Gastroesophageal sphincter (tissue), 4 donors: ENCODE results near the gene FAM43B. TPM values are rescaled to one million over a fixed set of nuclear protein-coding genes. Genes with fewer than 3 reads are reported as not detected.

ENCODE experiments used
- ATAC-seq: fragments of 150-250 bp; one replicate; pipeline ENCODE4 v1.9.1; 2016; ENCODE audit warnings: mild to moderate bottlenecking, moderate library complexity
- H3K27ac ChIP-seq, 4 donors: fragments of 200-600 bp; sonication (generic) in 3 of 4; 1 replicate in 3 of 4; 2 replicates in 1 of 4; pipeline ENCODE4 v1.5.1; 2016 to 2019
- H3K27me3 ChIP-seq: fragments of 200-600 bp; sonication (generic); one replicate; pipeline ENCODE4 v1.5.1; 2019
- H3K36me3 ChIP-seq, 2 donors: fragments of 200-600 bp; sonication (generic); one replicate each; pipeline ENCODE4 v1.5.1; 2019; ENCODE audit warnings: control low read depth in 1 of 2
- H3K4me1 ChIP-seq, 3 donors: fragments of 200-600 bp; sonication (generic); 1 replicate in 2 of 3; 2 replicates in 1 of 3; pipeline ENCODE4 v1.5.1; 2016 to 2019; ENCODE audit warnings: control low read depth in 2 of 3
- H3K4me3 ChIP-seq, 2 donors: fragments of 200-600 bp; sonication (generic); one replicate each; pipeline ENCODE4 v1.5.1; 2019; ENCODE audit warnings: mild to moderate bottlenecking in 1 of 2, moderate library complexity in 1 of 2
- H3K9me3 ChIP-seq, 3 donors: fragments of 200-600 bp; sonication (generic); one replicate each; pipeline ENCODE4 v1.5.1; 2017 to 2019; ENCODE audit warnings: control low read depth in 2 of 3
- CTCF ChIP-seq, 4 experiments: fragments of 200-600 bp in 2 of 4; fragments of 450-650 bp in 2 of 4; sonication (generic) in 1 of 4; IDR thresholded peaks; one replicate each; pipeline ENCODE4 v1.5.1; 2017 to 2019; ENCODE audit warnings: antibody characterized with exemption in 4 of 4, mild to moderate bottlenecking in 2 of 4, moderate library complexity in 2 of 4
- EP300 ChIP-seq: sonication (generic); formaldehyde crosslinking; IDR thresholded peaks from one replicate; pipeline ENCODE4 v1.6.1; 2017; ENCODE audit warnings: antibody characterized with exemption, mild to moderate bottlenecking
- POLR2A ChIP-seq, 2 donors: fragments of 450-650 bp; IDR thresholded peaks; one replicate each; pipeline ENCODE4 v1.6.1; 2017; ENCODE audit warnings: antibody characterized with exemption in 2 of 2, mild to moderate bottlenecking in 2 of 2, moderate library complexity in 1 of 2
- POLR2AphosphoS5 ChIP-seq: sonication (generic); formaldehyde crosslinking; IDR thresholded peaks from one replicate; pipeline ENCODE4 v1.6.1; 2017; ENCODE audit warnings: antibody characterized with exemption
- WGBS, 2 donors: methylation state at CpG; one replicate each; pipeline ENCODE4 v1.1.5; 2018; ENCODE audit warnings: low coverage in 1 of 2; 5-methylcytosine and 5-hydroxymethylcytosine counted together
- total RNA-seq, 4 donors: library from RNA; depleted of rRNA; stranded (reverse); fragments of >200 nt; gene quantifications; one replicate each; pipeline ENCODE4 v1.1.0, GENCODE V29; 2016

The FAM43B gene
- total RNA-seq, 4 donors from 2014 or later, result 0.62 to 1.3 (median 1.1) TPM

GRCh38 chr1:20560966-20561365 is 8.6 kb downstream of the FAM43B start:
- no peak overlapping the region for H3K4me3 ChIP-seq
- TF ChIP-seq EP300, result no peak
- no peak for TF ChIP-seq CTCF (IDR thresholded peaks at IDR 0.05)
- TF ChIP-seq POLR2A (IDR thresholded peaks at IDR 0.05), result no peak
- no peak for TF ChIP-seq POLR2AphosphoS5
- WGBS, 2 donors, result 18 to 100% methylated on average over 1 of the region's 1 CpG
- H3K4me1 ChIP-seq, result no peaks in the 10 kb centered on the region
- ATAC-seq, result no peak
- peaks cover 53% of the 10 kb centered on the region for H3K27me3 ChIP-seq
- no peaks in the 10 kb centered on the region for H3K36me3 ChIP-seq
- H3K27ac ChIP-seq, result no peak overlapping the region
- no peaks in the 10 kb centered on the region for H3K9me3 ChIP-seq

GRCh38 chr1:20565234-20565633 is 12.9 kb downstream of the FAM43B start:
- Histone ChIP-seq H3K36me3 (no peaks in the 10 kb centered on the region), H3K27ac (no peak overlapping the region), H3K27me3 (peaks cover 48% of the 10 kb centered on the region), H3K4me1 (no peaks in the 10 kb centered on the region), H3K9me3 (no peaks in the 10 kb centered on the region), H3K4me3 (no peak overlapping the region)
- 58 to 59% methylated on average over 4 of the region's 4 CpGs for WGBS, 2 donors
- no peak for ATAC-seq
- TF ChIP-seq POLR2AphosphoS5, result no peak
- TF ChIP-seq CTCF (IDR thresholded peaks at IDR 0.05), result no peak
- no peak for TF ChIP-seq EP300
- TF ChIP-seq POLR2A (IDR thresholded peaks at IDR 0.05), result no peak

- Histone ChIP-seq H3K27ac (no peak overlapping the region), H3K4me3 (no peak overlapping the region), H3K27me3 (peaks cover 57% of the 10 kb centered on the region), H3K36me3 (no peaks in the 10 kb centered on the region), H3K9me3 (peaks cover 0 to 14% (median 0%) of the 10 kb centered on the region in 3 donors), H3K4me1 (no peaks in the 10 kb centered on the region)
- no peak for ATAC-seq
- TF ChIP-seq EP300 (no peak), CTCF (IDR thresholded peaks at IDR 0.05) (no peak), POLR2AphosphoS5 (no peak), POLR2A (IDR thresholded peaks at IDR 0.05) (no peak)
- no CpG with 5 or more reads among the region's 4 CpGs for WGBS, 2 donors
Measured at GRCh38 chr1:20569523-20570098, 17.2 kb downstream of the FAM43B start.

- ATAC-seq, result no peak
Measured at GRCh38 chr1:20571427-20571826, 19.1 kb downstream of the FAM43B start.

More at GRCh38 chr1:20571427-20571826, 19.1 kb downstream of the FAM43B start:
- no peak overlapping the region for H3K27ac ChIP-seq
- H3K4me3 ChIP-seq, result no peak overlapping the region
- H3K4me1 ChIP-seq, result no peaks in the 10 kb centered on the region
- TF ChIP-seq EP300, result no peak
- TF ChIP-seq POLR2A (IDR thresholded peaks at IDR 0.05), result no peak
- TF ChIP-seq CTCF (IDR thresholded peaks at IDR 0.05), result no peak
- no peak for TF ChIP-seq POLR2AphosphoS5
- 70 to 91% methylated on average over 4 of the region's 5 CpGs for WGBS, 2 donors
- no peaks in the 10 kb centered on the region for H3K36me3 ChIP-seq
- H3K9me3 ChIP-seq, result peaks cover 0 to 14% (median 0%) of the 10 kb centered on the region in 3 donors
- H3K27me3 ChIP-seq, result peaks cover 69% of the 10 kb centered on the region
